Dedifferentiated amniotic fluid mesenchymal stem cell (primary cell): ENCODE measurements around the gene CAB39.
"Not testable (repeated sequence)": the region's sequence is repeated elsewhere in the genome, so short reads cannot be mapped to it uniquely, and the experiment has no call there.

Experiments
- DNase-seq: peaks from one replicate; pipeline ENCODE4 v3.0.0-alpha.2; 2016; ENCODE audit errors: extremely low spot score

The CAB39 gene

DNA sequence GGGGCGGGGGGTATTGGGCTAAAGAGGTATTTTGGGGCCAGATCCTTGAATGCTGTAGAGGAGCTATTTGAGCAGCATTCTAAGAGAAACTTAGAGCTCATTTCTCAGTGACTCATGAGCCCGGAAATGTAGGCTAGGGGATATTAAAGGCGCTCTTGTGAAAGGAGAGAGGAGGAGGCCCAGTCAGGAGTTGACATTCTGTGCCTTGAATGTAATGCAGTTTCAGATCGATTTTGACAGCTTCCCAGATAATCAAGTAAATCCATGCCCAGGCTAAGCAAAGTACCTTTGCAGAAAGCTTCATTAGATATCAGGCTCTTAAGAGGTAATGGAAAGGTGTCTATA lies 1.5 kb downstream of the CAB39 start:
- DNase-seq: peak; percentile 77

GRCh38 chr2:230715201-230715600 lies 2.6 kb downstream of the CAB39 start:
- DNase-seq: no peak

- no peak for DNase-seq
These were observed 3.9 kb downstream of the CAB39 start for GRCh38 chr2:230716588-230716987.

DNA sequence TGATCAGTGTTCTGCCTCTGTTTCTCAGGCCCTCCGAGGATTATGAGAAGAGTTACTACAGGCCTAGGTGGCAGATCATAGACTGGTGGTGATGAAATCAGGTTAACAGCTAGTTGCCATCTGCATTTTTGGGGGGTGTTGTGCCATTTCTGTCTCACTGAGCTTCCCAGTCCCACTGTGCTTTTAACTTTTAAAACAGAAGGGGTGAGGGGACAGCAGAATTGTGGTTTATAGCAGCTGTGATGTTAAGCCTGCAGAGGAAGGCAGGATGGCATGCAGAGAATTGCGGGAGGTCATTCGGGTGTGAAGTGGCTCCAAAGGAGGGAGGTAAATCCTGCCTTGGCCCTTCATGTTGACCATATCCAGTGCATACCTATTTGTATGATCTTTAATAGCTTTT lies 5.0 kb downstream of the CAB39 start:
- DNase-seq: no peak

- no peak for DNase-seq
These were observed 6.7 kb downstream of the CAB39 start for GRCh38 chr2:230719340-230719739.

DNA sequence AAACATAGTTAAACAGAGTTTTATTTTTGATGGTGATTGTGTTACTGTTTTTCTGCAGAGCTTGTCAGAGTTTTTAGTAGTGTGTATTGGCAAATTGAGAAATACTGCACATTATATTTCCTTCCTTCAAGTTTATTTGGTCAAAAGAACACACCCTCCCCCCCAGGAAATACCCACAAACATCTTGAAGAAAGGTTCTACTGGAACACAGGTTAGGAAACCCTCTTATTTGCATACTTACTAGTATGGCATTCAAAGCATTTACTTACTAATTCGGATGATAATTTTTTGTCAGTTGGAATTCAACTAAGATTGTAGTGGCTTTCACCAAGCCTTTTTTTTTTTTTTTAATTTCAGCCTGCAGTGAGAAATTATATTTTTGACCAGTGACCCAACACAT lies 9.1 kb downstream of the CAB39 start:
- no peak for DNase-seq

DNA sequence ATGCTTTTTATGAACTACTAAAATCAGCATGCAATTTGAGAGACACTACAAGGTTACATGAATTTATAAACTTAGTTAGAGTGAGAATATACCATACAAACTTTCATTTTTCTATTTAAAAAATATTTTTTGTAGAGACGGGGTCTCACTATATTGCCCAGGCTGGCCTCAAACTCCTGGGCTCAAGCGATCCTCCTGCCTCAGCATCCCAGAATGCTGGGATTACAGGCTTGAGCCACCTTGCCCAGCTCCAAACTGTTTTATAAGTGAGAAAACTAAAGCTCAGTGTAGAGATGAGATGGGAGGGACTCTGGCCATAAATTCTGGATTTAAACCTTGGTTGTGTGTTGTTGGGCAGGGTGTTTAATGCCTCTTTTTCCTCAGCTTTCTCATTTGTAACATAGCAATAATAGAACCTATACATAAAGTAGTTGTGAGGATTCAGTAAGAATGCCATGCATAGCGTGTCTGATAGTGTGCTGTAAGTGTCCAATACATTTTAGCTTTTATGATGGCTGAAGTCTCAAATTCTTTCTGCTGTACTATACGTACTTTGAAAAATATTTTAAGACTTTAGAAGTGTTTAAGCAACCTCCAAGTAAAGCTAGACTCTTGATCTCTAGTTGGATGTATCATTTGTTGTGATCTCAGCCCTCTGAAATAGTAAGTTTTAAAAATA lies 9.7 kb downstream of the CAB39 start:
- DNase-seq: peak; percentile 11

DNA sequence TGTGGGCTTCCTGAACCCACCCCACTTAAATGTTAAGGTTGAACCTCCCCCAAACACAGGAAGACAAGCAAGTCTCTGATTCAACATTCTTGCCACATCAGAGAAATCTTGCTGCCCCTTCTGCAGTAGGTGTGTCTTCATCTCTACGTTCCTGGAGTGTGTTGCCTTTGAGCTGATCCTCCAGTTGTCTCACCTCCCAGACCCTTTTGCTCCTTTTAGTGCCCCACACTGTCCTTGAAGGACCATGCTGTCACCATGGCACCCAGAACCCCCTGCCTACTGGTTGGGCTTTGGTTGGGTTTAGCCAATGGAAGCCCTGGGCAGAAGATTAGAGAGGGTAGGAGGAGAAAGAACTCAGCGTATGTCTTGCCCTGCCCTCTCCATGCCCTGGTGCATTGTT lies 10.7 kb downstream of the CAB39 start:
- no peak for DNase-seq

GRCh38 chr2:230724957-230725356 lies 12.3 kb downstream of the CAB39 start:
- not testable (repeated sequence) for DNase-seq

DNA sequence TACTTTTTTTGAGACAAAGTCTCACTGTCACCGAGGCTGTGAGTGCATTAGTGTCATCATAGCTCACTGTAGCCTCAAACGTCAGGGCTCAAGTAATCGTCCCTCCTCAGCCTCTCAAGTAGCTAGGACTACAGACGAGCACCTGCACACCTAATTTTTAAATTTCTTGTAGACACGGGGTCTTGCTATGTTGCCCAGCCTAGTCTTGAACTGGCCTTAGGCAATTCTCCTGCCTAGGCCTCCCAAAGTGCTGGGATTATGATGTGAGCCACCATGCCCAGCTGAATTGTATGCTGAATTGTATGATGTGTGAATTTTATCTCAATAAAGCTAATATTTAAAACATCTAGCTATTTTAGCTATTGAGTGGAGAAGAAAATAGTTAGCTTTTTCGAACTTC lies 18.9 kb downstream of the CAB39 start:
- DNase-seq: no peak

GRCh38 chr2:230732914-230733401 lies 20.3 kb downstream of the CAB39 start:
- no peak for DNase-seq

GRCh38 chr2:230734247-230735175 lies 21.9 kb downstream of the CAB39 start:
- no peak for DNase-seq

GRCh38 chr2:230735884-230736283 lies 23.2 kb downstream of the CAB39 start:
- no peak for DNase-seq

DNA sequence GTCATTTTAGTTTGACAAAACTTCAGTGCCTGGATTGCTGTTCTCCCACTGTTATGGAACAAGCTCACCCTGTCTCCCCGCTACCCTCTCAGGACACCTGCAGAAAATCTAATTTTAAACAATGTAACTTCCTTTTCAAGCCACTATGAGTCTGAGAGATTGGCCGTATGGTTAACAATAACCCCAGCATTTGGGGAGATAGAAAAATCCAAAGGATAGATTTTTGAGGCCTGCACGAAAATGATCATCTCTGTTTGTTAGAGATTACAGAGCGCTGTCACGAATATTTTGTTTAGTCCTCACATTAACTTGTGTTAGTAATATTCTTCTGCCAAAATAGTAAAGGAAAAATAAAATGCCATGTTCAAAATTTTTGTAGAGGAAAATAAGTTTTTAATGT lies 24.7 kb downstream of the CAB39 start:
- DNase-seq: no peak

DNA sequence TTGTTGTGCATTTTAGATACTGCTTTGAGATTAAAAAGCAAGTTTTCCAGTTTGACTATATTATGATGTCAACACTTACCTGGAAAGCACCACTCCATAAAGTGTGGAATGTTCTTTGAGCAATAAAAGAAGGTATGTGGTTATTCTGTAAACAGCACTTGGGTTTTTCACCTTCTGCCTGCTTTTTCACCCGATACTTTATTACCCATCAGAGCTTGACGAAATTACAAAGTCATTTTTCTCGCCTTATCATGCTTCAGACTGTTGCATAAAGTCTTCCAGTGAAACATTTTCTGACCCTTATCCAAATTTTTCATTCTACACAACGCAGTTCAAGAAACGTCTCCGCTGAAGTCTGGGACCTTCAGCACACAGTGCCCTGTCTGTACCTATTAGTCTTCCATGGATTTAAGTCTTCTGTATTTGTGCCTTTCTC lies 25.2 kb downstream of the CAB39 start:
- no peak for DNase-seq

- no peak for DNase-seq
These were observed 25.8 kb downstream of the CAB39 start for GRCh38 chr2:230738391-230738811.

DNA sequence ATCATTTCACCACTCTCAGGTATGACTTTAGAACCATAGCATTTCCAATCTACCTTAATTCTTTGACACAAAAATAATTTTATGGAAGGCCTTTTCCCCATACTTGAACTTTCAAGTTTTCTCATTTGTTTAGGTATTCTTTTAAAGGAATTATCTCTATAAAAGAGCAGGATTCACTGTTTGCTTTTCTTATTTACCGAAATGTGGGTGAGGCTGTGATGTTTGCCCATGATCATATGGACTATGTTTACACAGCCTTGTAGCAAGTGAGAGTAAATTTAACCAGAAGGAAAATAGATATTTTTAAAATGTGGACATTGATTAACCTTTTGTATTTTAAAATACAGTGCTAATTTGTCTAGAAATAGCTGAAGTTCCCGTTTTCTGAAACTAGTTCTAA lies 26.3 kb downstream of the CAB39 start:
- no peak for DNase-seq

GRCh38 chr2:230739961-230740360 lies 27.3 kb downstream of the CAB39 start:
- no peak for DNase-seq

DNA sequence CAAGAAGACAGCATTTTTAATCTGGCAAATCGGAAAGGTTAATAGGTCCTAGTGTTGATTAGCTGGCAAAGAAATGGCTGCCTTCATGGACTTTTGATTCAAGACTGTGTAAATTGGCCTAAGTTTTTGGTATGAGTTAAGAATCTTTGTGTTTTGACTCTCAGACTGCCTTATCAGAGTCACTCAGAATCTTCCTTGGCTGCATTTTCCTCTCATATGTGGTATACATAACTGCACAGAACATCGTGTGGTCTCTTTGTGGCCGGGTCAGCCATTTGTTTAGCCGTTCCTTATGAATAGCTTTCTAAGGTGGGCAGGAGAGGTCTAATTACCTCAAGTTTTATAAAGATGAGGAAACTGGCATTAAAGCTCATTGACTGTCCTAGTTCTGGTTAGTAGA lies 30.1 kb downstream of the CAB39 start:
- no peak for DNase-seq

DNA sequence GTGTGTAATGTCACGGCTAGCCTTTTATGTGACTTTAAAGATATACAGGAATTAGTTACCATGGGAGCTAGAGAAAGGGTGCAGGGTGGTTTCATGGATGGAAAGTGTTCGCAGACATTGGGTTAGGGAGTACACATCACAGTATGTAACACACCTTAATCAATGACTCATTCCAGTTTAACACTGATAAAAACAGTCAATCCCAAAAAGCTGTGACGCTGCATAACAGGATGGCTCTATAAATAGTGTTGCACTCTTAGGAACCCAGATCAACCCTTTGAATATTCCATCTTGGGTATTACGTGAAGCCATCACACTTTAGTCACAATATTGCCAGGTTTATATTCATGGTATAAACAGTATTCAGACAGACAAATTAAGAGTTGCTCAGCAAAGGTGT lies 33.6 kb downstream of the CAB39 start:
- DNase-seq: no peak

- no peak for DNase-seq
These were observed 35.4 kb downstream of the CAB39 start for GRCh38 chr2:230748087-230748486.

DNA sequence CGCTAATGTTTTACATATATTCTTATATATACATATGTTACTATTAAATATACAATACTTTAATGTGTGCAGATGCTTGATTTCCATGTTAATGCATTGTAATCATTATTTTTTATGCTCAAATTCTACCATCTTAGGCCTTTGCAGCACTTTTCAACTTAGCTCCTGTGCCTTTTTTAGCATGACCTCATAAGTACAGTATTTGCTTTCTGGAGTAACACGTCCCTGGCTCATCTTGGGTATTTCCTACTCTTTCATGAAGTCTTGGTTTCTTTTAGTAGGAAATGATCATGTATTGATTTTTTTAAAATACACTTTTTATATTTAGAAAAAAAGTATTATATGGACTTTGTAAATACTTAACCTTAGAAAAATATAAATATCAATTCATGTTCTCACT lies 36.5 kb downstream of the CAB39 start:
- DNase-seq: peak; percentile 46

GRCh38 chr2:230751062-230751461 lies 38.4 kb downstream of the CAB39 start:
- DNase-seq: peak; percentile 71
